Stimulated activated naive CD4-positive, alpha-beta T cell treated with Interleukin-2 at 50 U/mL for 16 hours (primary cell): ENCODE data around the gene OLFM2.
"Not testable (repeated sequence)": the region's sequence is repeated elsewhere in the genome, so short reads cannot be mapped to it uniquely, and the experiment has no call there.

Experiments used
- DNase-seq: peaks from one replicate; lab custom pipeline; 2025; lab: John Stamatoyannopoulos, UW

Gene OLFM2

DNA sequence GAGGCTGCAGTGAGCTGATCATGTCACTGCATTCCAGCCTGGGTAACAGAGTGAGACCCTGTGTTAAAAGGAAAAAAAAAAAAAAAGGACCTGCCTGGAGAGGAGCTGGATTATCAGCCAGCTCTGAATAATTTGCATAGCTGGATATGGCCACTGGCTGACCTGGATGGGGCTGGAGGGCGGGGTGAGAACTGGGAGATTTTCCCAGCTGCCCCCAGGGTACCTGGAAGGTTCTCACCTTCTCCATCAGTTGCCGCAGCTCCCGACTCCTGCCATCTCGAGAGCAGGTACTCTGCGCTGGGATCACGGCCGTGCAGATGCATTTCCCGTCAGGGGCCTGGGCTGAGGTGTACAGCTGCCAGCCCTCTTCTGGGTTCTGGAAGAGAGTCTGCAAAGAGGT, 75.9 kb downstream of the OLFM2 start:
- no peak for DNase-seq

DNA sequence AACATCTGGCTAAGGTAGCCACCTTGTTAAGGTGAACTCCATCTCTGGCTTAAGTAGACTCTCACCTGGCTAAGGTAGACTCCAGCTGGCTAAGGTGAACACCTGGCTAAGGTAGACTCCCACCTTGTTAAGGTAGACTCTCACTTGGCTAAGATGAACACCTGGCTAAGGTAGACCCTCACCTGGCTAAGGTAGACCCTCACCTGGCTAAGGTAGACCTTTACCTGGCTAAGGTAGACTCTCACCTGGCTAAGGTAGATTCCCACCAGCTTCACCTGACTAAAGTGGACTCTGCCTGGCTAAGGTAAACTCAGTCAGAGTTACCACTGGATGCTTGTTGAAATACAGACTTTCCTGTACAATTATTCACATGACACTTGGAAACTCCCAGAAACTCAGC, 77.5 kb downstream of the OLFM2 start:
- no peak for DNase-seq

DNA sequence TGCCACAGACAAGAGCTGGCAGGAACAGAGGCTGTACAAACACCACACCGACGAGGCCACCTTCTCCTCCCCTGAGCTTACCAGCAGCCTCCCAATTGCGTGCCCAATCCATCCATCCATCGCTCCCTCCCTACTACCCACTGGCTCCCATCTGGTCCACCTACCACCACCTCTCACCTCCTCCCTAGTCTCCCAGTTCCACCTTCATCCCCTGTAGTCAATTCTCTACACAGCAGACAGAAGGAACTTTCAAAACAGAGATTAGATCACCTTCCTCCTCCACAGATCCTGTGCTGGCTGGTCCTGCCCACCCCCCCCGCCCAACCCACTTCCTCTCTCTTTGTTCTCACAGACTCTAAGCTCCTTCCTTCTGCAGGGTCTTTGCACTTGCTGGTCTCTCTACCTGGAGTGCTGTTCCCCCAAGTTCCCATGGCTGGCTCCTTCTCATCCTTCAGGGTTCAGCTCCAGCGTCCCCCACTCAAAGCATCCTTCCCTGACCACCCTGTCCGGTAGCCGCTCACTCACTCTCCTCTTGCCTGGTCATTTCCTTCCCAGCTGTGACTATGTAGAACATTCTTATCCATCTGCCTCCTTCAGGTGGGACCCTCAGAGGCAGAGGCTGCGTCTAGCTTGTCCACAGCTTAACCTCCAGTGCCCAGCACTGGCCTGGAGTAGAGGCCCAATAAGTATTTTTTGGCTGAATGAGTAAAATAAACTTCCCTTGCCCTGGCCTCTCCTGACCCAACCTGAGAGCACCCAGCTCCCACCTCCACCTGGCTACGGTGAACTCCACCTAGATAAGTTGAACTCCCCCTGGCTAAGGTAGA, 78.2 kb downstream of the OLFM2 start:
- DNase-seq, result peak; percentile 30

DNA sequence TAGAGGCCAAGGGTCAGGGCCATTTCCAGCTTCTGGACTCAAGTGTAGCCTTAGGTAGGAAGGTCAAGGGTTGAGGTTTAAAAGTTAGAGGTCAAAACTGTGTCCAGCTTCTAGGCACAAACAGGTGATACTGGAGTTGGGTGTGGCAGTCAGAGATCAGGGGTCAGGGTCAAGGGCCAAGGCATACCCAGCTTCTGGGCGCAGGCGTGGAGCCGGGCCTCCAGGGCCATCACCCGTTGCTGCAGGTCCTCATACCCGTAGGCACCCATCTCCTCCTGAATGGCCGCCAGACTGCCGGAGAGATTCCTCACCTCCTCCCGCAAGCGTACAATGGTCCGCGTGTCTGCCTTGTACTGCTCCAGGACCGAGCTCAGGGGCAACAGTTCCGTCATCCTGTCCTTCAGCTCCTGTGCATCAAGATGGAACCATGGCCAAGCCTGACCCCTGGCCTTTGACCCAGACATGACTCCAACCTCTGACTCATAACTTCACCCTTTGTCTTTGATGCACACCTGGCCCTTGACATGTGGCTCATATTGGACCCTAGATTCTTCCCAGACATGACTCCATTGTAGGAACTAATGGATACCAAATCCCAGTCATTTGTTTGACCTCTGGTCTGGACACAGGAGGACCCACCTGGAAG, 79.1 kb downstream of the OLFM2 start:
- DNase-seq, result no peak

DNA sequence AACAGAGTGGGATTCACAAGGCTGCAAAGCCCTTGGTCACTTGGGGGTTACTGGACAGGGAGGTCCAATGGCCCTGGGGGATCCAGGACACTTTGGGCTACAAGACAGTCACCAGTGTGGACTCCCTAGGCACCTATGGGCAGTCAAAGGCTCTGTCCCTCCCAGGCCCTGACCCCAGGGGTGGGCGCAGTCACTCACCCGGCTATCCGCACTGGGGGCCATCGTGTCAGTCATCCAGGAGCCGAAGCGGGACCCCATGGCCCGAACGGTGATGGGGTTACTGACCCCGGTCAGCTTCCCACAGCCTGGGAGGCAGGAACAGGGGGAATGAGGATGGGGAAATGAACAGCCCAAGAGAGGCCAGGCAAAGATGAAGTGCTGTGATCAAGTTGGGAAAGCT, 79.7 kb downstream of the OLFM2 start:
- DNase-seq, result no peak

DNA sequence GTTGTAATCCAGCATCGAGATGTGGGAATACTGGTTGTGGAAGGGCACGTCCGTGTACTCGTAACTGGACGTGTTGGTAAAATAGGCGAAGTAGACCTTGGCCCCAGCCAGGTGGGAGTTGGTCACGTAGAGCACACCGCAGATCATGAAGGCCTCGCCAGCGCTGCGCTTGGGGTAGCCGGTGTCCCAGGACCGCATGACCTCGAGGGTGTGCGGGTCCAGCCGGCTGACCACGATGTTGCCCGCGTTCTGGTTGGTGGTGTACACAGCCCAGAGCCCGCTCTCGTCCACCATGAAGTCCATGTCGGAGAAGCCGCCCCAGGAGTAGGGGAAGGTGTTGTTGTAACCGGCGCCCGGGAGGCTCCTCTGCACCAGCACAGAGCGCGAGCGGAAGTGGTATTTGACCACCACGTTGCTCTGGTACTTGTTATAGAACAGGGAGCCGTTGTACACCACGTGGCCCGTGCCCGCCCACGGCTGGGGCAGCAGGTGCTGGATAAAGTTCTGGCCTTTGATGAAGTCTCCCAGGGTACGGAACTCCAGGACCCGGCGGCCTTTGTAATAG, 82.0 kb downstream of the OLFM2 start:
- DNase-seq, result no peak

DNA sequence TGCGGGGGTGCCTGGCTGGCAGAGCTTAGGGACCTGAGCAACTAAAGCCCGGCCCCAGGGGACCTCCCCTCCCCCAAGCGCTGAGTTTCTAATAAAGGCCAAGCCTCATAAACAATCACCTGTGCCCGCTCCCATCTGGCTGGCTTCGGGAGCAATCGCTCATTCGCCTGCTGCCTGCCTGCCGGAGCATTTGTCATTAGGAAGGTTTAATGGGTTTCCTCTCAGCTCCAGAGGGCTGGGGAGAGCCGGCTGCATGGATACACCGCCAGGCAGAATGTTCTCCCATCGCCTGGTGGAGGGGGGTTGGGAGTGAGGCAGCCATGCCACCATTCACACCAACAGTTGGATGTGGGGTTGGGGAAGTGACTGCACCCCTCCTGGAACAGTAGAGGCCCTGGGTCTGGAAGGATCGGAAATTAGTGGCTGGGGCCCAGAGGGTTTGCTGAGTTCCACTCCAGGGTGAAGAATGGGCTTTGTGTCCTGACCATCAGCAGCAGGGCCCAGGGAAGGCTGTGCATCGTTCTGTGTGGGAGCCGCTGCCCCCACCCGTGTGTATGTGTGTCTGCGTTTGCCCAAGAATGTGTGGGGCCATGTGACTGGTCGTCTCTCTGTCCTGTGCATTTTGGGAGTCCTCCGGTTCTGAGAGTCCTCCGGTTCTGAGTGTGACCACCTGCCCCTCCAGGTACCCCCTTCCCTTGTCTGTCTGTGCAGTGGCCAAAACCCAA, 85.9 kb downstream of the OLFM2 start:
- no peak for DNase-seq

DNA sequence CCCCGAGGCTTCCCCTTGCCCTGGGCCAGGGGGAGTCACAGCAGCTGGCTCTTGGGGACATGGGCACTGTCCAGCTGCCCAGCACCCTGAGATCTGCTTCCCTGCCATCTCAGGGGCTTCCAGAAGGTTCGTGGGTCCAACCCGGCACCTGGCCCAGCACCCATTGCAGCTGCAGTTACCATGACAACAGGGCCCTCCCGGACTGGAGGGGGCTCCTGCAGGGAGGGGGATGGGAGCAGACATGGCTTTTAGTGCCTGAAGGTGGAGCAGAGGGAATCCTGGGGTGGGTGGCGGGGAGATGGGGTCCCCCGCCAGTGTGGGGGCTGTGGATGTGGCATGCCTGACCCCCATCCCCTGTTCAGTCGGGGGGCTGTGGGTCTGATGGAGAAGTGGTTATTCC, 86.5 kb downstream of the OLFM2 start:
- DNase-seq, result no peak

DNA sequence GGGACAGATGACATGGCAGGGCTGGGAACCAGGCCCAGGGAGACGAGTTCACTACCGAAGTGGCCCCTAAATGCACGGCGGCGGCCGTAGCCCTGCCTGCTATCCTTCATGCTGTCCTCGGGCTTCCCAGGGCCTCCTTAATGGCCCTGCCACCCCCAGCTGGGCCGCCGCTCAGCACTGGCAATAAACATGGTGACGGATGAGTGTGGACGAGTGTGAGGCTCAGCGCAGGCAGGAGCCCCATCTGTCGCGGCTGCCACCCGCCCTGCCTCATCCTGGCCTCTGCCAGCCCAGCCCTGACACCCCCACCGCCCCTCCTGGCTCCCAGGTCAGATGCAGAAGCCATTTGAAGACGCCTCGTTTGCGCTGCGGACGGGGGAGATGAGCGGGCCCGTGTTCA, 87.6 kb downstream of the OLFM2 start:
- no peak for DNase-seq

DNA sequence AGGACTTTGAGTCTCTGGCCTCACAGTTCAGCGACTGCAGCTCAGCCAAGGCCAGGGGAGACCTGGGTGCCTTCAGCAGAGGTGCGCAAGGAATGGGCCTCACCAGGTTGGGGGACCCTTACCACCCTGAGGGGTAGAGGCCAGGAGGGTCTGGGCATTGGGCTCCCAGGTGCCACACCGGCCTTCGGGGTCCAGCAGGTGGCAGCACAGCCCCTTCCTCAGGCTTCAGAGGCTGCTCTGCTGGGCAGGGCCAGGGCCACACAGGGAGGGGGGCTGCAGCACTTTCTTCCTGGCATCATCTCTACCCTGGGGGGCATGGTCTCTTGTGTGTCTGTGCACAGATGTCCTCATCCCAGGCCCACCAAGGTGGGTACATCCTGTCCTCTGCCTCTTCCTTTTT, 88.3 kb downstream of the OLFM2 start:
- peak; percentile 5 for DNase-seq

DNA sequence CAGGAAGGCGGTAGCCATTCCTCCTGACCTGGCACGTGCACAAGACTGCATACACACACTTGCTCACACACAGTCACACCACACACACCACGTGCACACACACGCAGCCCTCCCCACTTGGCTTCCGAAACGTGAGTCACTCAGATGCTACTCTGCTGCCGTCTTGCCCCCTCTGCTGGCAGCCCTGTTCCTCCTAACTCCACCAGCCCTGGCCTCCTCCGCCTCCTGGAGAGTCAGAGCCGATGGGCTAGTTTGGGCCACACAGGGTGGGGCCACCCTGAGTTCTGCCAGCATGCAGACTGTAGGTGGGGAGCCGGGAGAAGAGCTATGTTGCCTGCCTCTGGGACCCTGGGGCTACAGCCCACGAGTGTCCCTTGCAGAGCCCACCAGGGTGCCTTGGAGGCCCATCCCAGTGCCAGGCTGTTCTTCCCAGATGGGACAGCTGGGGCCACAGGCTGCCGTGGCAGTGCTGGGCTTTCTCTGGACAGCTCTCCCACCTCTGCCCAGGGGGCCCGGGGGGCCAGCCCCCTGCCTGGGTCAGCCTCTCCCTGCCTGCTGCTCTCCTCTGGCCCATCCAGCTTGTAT, 89.1 kb downstream of the OLFM2 start:
- peak; percentile 47 for DNase-seq

DNA sequence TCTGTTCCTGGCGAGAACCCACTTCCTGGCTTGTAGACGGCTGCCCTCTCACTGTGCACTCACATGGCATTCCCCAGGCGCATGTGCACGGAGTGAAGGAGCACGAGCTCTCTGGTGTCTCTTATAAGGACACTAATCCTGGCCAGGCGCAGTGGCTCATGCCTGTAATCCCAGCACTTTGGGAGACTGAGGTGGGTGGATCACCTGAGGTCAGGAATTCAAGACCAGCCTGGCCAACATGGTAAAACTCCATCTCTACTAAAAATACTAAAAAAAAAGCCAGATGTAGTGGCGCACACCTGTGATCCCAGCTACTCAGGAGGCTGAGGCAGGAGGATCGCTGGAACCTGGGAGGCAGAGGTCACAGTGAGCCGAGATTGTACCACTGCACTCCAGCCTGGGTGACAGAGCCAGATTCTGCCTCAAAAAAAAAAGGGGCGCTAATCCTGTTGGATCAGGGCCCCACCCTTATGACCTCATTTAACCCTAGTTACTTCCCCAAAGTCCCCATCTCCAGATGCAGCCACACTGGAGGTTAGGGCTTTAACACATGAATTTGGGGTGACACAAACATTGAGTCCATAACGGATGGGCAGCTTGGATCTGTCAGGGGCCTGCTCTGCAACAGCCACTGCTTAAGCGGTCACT, 92.6 kb downstream of the OLFM2 start:
- not testable (repeated sequence) for DNase-seq

DNA sequence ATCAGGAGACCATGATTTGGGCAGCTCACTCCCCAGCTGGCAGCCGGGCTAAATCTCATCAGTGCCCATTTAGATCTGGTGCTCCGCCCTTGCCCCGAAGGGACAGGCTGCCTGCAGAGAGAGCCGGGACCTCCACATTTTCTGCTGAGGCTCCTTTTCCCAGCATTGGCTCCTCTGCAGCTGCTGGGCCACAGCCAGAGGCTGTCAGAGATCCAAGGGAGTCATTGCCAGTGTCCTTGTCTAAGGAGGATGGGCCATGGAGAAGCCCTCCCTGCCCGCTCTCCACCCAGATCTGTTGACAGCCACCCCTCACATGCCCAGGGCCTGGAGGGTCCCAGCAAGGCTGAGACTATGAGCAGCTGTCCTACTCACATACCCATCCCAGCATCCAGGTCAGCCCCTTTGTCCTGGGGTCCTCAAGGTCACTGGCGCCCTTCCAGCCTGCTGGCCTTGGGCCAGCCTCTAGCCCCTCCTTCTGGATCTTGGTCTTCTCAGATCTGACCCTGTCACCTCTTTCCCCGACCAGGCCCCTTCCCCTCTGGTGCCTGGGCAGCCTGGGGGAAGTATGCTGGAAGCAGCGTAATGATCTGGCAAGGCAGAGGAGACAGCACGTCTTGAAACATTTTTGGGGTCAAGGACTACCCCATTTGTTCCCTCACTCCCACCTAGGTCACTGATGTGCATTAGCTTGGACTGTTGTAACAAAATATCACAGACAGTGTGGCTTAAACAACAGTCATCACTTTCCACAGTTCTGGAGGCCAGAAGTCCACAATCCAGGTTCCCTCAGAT, 93.3 kb downstream of the OLFM2 start:
- no peak for DNase-seq

DNA sequence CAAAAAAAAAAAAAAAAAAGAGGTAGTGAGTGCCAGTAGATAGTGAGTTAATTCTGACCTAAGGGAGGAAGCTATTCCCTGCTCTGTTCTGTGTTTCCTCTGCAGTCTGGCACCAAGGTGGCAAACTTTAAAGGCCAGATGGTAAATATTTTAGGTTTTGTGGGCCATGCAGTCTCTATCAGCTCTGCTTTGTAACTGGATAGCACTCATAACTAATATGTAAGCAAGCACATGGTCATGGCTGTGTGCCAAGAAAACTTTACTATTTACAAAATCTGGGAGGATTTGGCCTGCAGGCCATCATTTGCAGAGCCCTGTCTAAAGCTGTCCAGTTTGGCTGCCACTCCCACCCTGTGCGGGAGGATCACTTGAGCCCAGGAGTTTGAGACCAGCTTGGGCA, 96.9 kb downstream of the OLFM2 start:
- no peak for DNase-seq

DNA sequence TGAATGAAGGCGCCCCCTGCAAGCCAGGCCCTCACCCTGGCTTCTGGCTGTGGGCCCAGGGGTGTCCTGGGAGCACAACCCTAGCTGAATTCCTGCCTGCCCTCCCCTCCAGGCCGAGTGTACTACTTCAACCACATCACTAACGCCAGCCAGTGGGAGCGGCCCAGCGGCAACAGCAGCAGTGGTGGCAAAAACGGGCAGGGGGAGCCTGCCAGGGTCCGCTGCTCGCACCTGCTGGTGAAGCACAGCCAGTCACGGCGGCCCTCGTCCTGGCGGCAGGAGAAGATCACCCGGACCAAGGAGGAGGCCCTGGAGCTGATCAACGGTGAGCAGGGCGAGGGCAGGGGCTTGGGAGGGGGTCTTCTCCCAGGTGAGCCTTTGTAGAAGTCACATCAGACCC, 98.0 kb downstream of the OLFM2 start:
- no peak for DNase-seq

DNA sequence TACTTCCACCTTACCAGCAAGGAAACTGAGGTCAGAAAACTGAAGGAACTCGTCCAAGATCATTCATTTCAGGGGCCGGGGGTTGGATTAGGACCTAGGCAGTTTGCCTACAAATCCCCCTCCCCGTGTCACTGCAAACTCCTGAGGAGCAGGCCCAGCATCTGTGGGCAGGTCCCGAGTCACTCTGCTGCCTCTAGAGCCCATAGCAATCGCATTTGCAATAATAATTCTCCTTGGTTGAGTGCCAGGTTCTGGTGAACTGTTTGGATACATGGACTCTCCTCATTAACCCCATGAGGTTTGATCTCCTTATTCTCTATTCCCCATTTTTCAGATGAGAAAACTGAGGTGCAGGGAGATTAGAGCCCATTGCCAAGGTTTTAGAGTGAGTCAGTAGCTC, 100.3 kb downstream of the OLFM2 start:
- DNase-seq, result no peak

DNA sequence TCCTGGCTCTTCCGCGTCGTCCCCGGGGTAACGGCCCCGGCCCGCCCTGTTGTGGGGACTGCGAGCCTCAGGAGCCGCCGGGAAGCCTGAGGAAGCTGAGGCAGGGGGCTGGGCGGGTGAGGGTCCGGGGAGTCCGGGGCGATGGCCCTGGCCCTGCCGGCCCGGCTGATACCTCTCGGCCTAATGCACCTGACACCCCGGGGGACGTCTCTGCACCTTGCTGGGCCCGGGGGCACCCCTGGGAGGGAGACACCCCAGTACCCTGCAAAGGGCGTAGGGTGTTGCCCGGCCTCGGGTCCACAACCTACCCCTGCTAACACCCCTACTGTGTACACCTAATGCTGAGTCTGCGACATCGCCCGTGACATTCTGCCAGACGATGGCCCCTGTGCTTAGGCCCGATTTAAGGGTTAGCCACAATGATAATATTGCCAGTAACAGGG, 100.8 kb downstream of the OLFM2 start:
- DNase-seq, result no peak

DNA sequence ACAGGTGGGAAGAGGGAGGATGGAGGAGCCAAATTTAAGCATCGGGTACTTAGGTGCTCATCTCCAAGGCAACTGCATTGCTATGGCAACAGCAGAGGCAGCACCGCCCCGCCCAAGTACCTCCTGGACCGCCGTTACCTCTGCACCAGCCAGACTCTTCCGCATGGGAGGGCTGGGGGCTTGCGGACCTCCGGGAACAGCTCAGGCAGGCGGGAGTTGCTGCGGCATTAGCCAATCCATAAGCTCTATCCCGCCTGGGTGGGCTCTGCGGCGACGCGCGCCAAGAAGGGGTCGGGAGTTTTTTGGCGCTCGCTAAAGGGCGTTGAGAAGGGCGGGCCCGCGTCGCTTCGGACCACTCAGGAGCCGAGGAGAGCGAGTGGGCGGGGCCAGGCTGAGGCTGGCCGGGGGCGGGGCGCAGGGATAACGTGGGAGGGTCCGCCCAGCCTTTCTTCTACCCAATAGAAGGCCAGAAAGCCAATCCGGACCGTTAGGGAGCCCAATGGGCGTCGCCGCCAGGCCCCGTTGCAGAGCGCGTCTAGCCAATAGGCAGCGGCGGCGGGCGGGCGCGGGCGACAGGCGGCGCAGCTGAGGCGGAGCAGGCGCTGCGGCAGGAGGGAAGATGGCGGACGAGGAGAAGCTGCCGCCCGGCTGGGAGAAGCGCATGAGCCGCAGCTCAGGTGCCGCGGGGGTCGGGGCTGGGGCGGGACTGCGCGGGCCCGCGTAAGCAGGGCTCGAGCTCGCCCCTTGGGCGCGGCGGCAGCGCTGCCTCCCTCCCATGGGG, 101.4 kb downstream of the OLFM2 start, which contains the start of gene PIN1:
PIN1 (plus strand) TSS at position 593 of the 781 bp plus-strand sequence; CDS start at position 620, 27 bp downstream.
- peak; percentile 99 for DNase-seq

DNA sequence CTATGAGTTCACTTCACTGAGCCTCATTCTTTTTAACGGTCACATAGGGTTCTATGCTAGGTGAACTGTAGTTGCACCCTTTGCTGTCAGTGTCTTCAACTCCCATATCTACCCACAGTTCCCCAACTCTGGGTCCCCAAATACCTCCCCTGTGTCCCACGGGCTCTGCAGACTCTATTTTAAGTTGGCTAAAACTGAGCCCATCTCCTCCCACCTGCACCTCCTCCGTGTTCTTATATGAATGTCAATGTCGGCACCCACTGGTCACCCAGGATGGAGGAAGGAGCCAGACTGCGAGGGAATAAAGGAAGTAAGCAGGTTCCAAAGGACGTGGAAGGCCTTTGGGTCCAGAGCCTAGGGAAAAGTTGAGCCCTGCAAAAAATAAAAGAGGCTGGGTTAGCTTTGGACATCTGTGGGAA, 102.0 kb downstream of the OLFM2 start:
- no peak for DNase-seq

DNA sequence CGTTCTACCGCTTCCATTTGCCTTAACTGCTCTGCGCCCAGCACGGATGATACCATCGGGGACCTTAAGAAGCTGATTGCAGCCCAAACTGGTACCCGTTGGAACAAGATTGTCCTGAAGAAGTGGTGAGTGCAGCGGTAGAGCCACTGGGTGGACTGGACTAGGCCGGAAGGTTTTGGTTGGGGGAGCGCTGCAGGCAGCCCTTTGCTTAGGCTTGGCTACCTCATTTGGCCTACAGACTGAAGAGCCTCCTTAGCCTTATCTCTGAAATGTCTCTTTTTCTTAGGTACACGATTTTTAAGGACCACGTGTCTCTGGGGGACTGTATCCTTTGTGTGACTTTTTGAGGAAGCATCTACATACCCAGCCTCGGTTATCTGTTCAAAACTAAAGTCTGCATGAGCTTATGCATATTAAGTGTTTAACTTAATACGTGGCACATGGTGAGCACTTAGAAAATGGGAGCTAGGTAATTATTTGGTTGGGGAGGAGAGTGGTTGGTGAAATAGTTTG, 107.7 kb downstream of the OLFM2 start:
- DNase-seq, result no peak
